HepG2 (cell line): ENCODE measurements around the gene KITLG.

ENCODE experiments used
- CEBPG ChIP-seq: IDR thresholded peaks from 2 replicates; pipeline ENCODE4 v1.6.1; 2016
- CTCF ChIP-seq: sonication (generic); formaldehyde crosslinking; IDR thresholded peaks from 2 replicates; pipeline ENCODE4 v1.5.0; 2020; ENCODE audit warnings: mild to moderate bottlenecking, missing genetic modification reagents, moderate library complexity
- MTA3 ChIP-seq: sonication (generic); formaldehyde crosslinking; IDR thresholded peaks from 2 replicates; pipeline ENCODE4 v1.4.0; 2020; ENCODE audit warnings: missing genetic modification reagents
- SIN3A ChIP-seq: IDR thresholded peaks from 2 replicates; pipeline ENCODE4 v1.6.1; 2011; ENCODE audit warnings: low read depth, mild to moderate bottlenecking, control low read depth, low read length, borderline replicate concordance
- USF2 ChIP-seq, 2 experiments: sonication (generic) in 1 of 2; formaldehyde crosslinking in 1 of 2; IDR thresholded peaks; 2 replicates each; pipeline versions ENCODE4 v1.5.1 to v1.6.1; 2011 to 2020; ENCODE audit warnings: borderline replicate concordance in 1 of 2, low read depth in 1 of 2, low read length in 1 of 2, mild to moderate bottlenecking in 1 of 2, missing genetic modification reagents in 1 of 2, moderate library complexity in 1 of 2
- ZNF597 ChIP-seq: sonication (generic); formaldehyde crosslinking; IDR thresholded peaks from 2 replicates; pipeline ENCODE4 v1.5.0; 2020; ENCODE audit warnings: missing genetic modification reagents
- ZNF839 ChIP-seq: sonication (generic); formaldehyde crosslinking; IDR thresholded peaks from 2 replicates; pipeline ENCODE4 v1.4.0; 2020; ENCODE audit warnings: missing genetic modification reagents, mild to moderate bottlenecking, borderline replicate concordance

- TF ChIP-seq ZNF597 (no peak), CTCF (CRISPR knock-in tag) (no peak), MTA3 (CRISPR knock-in tag) (no peak), SIN3A (no peak), ZNF839 (CRISPR knock-in tag) (no peak), USF2 (IDR thresholded peaks at IDR 0.05; ENCODE audit: low read depth, low read length) (no peak), USF2 (CRISPR knock-in tag; IDR thresholded peaks at IDR 0.05; ENCODE audit: borderline replicate concordance) (no peak), CEBPG (CRISPR knock-in tag) (no peak)
Observed at GRCh38 chr12:88549929-88550328, 30.3 kb downstream of the KITLG start.
